Heart left ventricle (tissue), 13 donors: ENCODE results near the gene SART1.

Source experiments
- POLR2A ChIP-seq, 2 donors: fragments of 450-650 bp; IDR thresholded peaks; one replicate each; pipeline ENCODE4 v1.6.1; 2017; ENCODE audit warnings: antibody characterized with exemption in 2 of 2, mild to moderate bottlenecking in 2 of 2, moderate library complexity in 2 of 2
- TF ChIP-seq, protein P1 (sequence below), 12 donors: fragments of 200-600 bp; sonication (generic) in 4 of 12; IDR thresholded peaks; one replicate each; pipeline versions ENCODE4 v1.5.0 to v1.8.0; 2018 to 2022; ENCODE audit warnings: antibody characterized with exemption in 12 of 12, mild to moderate bottlenecking in 5 of 12
- donor health status: ischemic (EF 13 %, LVEDD 7.1; RV severe dilation, severe dysfunction).
- donor health status: DM: no; HTN: yes; CAD: no.
- donor health status: DM: no; HTN: no; CAD: no.
- donor health status: ischemic (EF 25% LVEDD 6.9; RV normal size, moderate dysfunction).
- donor health status: ischemic (EF 25% LVEDD 5.7; RV mildly dilated, moderate dysfunction).
- donor health status: ischemic (EF 35%, LVEDD 5.7; RV mildly dilated, moderate dysfunction).
- donor health status: nonischemic (EF 11% LVEDD 7.7; RV severe dilation, severe dysfunction).
- donor health status: DM: yes; HTN: yes; CAD: no.
- donor health status: PGD.
- donor health status: ischemic (EF 29% LVEDD 5.4; RV normal size, mild dysfunction).
- donor health status: nonischemic (EF 23%, LVEDD 6.1; RV moderate dilation, normal function).

DNA sequence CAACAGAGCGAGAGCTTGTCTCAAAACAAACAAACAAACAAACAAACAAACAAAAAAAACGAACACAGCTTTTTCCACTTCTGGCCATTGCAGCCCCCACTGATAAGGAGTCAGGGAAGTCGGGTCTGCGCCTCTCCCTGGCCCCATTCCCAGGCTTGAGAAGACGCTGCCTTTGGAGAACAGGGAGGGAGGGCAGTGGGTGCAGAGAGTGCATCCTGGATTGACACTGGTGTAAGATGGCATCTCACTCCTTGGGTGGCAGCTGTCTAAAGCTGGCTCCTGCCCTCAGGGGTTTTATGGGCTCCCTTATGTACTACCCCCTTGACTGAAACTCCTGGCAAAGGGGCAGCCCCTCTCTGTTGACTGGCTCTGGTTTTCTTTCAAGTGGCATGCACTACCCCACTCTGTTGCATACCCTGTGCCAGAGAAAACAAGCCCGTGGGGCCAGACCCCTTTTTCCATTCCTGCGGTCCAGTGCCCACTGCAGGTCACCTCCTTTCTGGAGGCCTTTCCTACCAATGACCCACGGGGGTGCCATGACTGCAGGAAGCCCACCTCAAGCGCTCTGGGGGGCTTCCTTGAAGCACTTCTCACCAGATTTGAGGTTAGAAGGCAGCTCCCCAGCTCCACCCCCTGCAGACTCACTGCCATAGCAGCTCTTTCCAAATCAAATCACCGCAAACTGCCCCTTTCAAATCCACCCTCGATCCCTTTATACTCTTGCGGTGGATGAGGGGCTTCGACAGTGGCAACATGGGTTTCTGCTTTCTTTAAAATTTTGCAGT, 29.6 kb upstream of the SART1 start:
- no peak for TF ChIP-seq POLR2A (IDR thresholded peaks at IDR 0.05)
- TF ChIP-seq, protein P1, sequence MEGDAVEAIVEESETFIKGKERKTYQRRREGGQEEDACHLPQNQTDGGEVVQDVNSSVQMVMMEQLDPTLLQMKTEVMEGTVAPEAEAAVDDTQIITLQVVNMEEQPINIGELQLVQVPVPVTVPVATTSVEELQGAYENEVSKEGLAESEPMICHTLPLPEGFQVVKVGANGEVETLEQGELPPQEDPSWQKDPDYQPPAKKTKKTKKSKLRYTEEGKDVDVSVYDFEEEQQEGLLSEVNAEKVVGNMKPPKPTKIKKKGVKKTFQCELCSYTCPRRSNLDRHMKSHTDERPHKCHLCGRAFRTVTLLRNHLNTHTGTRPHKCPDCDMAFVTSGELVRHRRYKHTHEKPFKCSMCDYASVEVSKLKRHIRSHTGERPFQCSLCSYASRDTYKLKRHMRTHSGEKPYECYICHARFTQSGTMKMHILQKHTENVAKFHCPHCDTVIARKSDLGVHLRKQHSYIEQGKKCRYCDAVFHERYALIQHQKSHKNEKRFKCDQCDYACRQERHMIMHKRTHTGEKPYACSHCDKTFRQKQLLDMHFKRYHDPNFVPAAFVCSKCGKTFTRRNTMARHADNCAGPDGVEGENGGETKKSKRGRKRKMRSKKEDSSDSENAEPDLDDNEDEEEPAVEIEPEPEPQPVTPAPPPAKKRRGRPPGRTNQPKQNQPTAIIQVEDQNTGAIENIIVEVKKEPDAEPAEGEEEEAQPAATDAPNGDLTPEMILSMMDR (IDR thresholded peaks at IDR 0.05) = no peak
